Right ventricle myocardium inferior (tissue), 1 donor: Measurements from ENCODE around the gene MS4A4A. TPM values are rescaled to one million over a fixed set of nuclear protein-coding genes. Genes with fewer than 3 reads are reported as not detected.

Experiments used
- ATAC-seq: fragments of 200-7000 bp; cut with Tn5 transposase; one replicate; pipeline ENCODE4 v1.9.1; 2020; ENCODE audit warnings: mild to moderate bottlenecking, moderate library complexity
- DNase-seq: peaks from one replicate; pipeline ENCODE4 v3.0.0; 2021; ENCODE audit errors: missing footprints
- intact Hi-C: fragments of 100-400 bp; cut with DNase I; formaldehyde crosslinking; loops from one replicate; pipeline ENCODE4 v1.11.0; 2022
- total RNA-seq: library from RNA; stranded (reverse); fragmentation: NEBNext Ultra II Directional; extraction: Animal tissue kit (Norgen Biotek cat#: 25700); gene quantifications from one replicate; pipeline ENCODE4 v1.2.1, GENCODE V29; 2021
- donor health status: DM: no; HTN: yes; CAD: no; lungs with severe emphysema.

The MS4A4A gene
- total RNA-seq, 1 donor from 2014 or later = 23.8 TPM

GRCh38 chr11:60339356-60339755 is 58.9 kb downstream of the MS4A4A start:
- ATAC-seq = no peak
- intact Hi-C loops = no loop called here
- DNase-seq = no peak

DNA sequence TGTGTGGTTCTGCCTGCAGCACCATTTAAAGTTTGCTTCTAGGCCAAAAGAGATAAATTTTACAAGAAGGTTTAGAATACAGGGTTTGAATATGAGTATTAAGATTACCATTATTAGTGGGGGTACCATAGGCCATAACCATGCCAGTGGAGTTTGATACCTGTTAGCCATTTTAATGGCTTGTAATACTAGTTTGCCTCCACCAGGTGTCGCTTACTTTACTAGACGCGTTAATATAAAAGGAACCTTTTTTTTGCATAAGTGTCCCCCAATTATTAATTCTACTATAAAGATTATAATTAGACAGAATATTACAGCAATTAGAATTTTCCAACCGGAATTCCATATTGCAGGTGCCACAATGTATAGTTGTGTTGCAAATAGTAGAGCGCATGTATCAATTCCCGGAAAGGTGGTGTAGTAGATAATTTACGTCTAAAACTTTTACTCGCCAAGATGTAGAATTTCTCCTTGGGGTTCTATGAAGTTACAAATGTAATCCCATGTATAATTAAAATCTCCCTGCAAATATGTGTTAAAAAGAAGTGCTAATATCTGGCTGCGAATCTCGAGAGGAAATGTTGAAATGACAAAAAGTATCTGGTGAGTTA is 62.7 kb downstream of the MS4A4A start:
- ATAC-seq (no peak), DNase-seq (no peak)
- intact Hi-C loops = no loop called here

DNA sequence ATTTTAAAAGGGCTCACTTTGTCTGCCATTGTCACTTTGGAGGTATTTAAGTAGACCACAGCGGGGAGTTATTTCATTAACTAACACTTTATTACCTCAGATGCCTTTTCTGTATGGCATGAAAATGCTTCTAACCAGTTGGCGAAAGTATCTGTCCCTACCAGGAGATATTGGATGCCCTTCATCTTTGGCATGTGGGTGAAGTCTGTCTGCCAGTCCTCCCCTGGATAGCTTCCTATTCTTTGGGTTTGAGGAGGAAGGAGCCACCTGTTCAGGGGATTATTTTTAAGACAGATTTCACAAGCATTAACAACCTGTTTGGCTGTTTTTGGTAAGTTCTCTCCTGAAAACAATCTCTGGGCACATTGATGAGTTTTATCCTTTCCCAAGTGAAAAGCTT is 63.7 kb downstream of the MS4A4A start:
- intact Hi-C loops = no loop called here
- DNase-seq = no peak
- no peak for ATAC-seq

GRCh38 chr11:60345489-60345888 is 65.0 kb downstream of the MS4A4A start:
- DNase-seq (no peak), ATAC-seq (no peak)
- intact Hi-C loops = no loop called here

GRCh38 chr11:60347084-60347797 is 66.8 kb downstream of the MS4A4A start:
- ATAC-seq = no peak
- intact Hi-C loops = no loop called here
- DNase-seq = no peak

DNA sequence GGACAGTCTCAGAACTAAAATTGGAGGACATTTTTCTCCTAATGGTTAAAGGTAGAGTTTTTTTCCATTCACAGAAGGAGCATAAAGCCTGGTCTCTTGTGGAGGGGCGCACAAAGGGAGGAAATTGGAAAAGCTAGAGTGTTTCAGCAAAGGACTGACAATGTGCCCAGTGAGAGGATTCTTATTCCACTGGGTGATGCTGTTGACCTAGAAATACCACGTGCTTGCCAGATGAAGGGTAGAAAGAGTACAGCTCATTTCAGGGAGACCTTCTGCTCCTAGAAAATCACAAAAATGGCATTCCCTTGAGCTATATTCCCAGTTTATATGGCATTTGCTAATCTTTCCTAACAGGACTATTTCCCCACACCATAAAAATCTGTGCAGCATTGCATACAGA is 67.7 kb downstream of the MS4A4A start:
- intact Hi-C loops = no loop called here
- no peak for DNase-seq
- ATAC-seq = no peak

GRCh38 chr11:60349990-60350389 is 69.5 kb downstream of the MS4A4A start:
- DNase-seq (no peak), ATAC-seq (no peak)
- intact Hi-C loops = no loop called here

DNA sequence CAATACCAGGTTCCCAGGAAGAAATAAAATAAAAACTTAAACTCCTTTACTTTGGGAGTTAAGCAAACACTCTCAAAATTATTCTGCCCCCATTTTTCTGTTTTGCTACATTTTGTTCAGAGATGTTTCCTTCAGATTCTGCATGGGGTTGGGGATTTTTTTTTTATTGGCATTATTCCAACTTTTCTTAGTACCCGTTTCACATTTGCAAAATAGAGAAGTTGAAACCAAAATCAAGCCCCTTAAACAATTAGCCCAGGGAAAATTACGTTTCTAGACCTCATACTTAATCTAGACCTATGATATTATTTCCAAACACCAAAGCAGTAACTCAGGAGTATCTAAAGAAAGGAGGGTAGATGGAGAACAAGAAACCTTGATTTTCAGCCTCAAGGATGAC is 77.3 kb downstream of the MS4A4A start:
- ATAC-seq (no peak), DNase-seq (no peak)
- intact Hi-C loops = no loop called here

Other genes with a start within 250 kb of the MS4A4A start
- not detected for gene OOSP2, start 240.3 kb upstream of the MS4A4A start, total RNA-seq
- gene MS4A3, start 224.0 kb upstream of the MS4A4A start, total RNA-seq = not detected
- gene MS4A2, start 192.0 kb upstream of the MS4A4A start, total RNA-seq = 0.95 TPM
- 64.0 TPM for gene MS4A6A, start 97.6 kb upstream of the MS4A4A start, total RNA-seq
- gene MS4A4E, start 37.5 kb upstream of the MS4A4A start, total RNA-seq = 1.3 TPM
- gene MS4A6E, start 46.6 kb downstream of the MS4A4A start, total RNA-seq = not detected
- gene MS4A7, start 97.9 kb downstream of the MS4A4A start, total RNA-seq = 14.5 TPM
- gene MS4A14, start 115.8 kb downstream of the MS4A4A start, total RNA-seq = 1.0 TPM
- gene MS4A5, start 148.9 kb downstream of the MS4A4A start, total RNA-seq = not detected
- not detected for gene MS4A1, start 175.2 kb downstream of the MS4A4A start, total RNA-seq
- not detected for gene MS4A12, start 212.1 kb downstream of the MS4A4A start, total RNA-seq
- not detected for gene MS4A13, start 234.7 kb downstream of the MS4A4A start, total RNA-seq